K562 (cell line): ENCODE results near the gene IQCN. TPM values are rescaled to one million over a fixed set of nuclear protein-coding genes. Genes with fewer than 3 reads are reported as not detected.

Experiments
- ATAC-seq: fragments of 200-7000 bp; cut with Tn5 transposase; 3 replicates; pipeline ENCODE4 v1.9.1; 2020; ENCODE audit warnings: moderate library complexity
- BruUV-seq: library from RNA; stranded (reverse); fragments of 400-500 nt; replicated peaks from 2 replicates; lab custom pipeline; 2021; lab: Mats Ljungman, UMichigan
- CTCF ChIA-PET: fragments of 300-600 bp; formaldehyde crosslinking; extraction: SDS; loops from one replicate; lab custom pipeline; 2021; ENCODE audit warnings: low intra/inter-chr PET ratio; lab: Yijun Ruan, JAX
- POLR2A ChIA-PET: fragments of 300-600, 350-650 bp; sonication (Branson Sonifier 250); formaldehyde crosslinking; extraction: SDS; loops from one replicate; lab custom pipeline; 2021; ENCODE audit warnings: antibody characterized with exemption, inconsistent platforms; lab: Yijun Ruan, JAX
- DNase-seq, 4 experiments: peaks; one replicate each; pipeline versions ENCODE4 v3.0.0 to v3.0.0-alpha.2; 2011 to 2018; ENCODE audit warnings: low spot score in 3 of 4, mixed read lengths in 3 of 4; ENCODE audit errors: extremely low read depth in 1 of 4
- FAIRE-seq: peaks from 2 replicates; lab custom pipeline; 2011; peaks lifted over from hg19 to GRCh38; lab: Jason Lieb, UNC
- H2AFZ ChIP-seq: 2 replicates; pipeline ENCODE4 v1.6.0; 2011; ENCODE audit warnings: low read depth, low read length, control low read depth, inconsistent platforms
- H3K27ac ChIP-seq: fragments of 200-600 bp; 3 replicates; pipeline ENCODE4 v1.8.0; 2011; ENCODE audit warnings: low read depth, mild to moderate bottlenecking, control low read depth, inconsistent platforms, low read length, moderate library complexity, mixed read lengths; ENCODE audit errors: extremely low read depth
- H3K27me3 ChIP-seq, 2 experiments: fragments of 300-600 bp in 1 of 2; 2 replicates in 1 of 2; 3 replicates in 1 of 2; pipeline versions ENCODE4 v1.6.0 to v1.8.0; 2011; ENCODE audit warnings: inconsistent platforms in 2 of 2, low read length in 2 of 2, mild to moderate bottlenecking in 1 of 2, mixed read lengths in 1 of 2, moderate library complexity in 1 of 2; ENCODE audit not compliant: control insufficient read depth in 2 of 2, insufficient read depth in 2 of 2
- H3K36me3 ChIP-seq: fragments of 300-600 bp; 3 replicates; pipeline ENCODE4 v1.8.0; 2011; ENCODE audit warnings: mild to moderate bottlenecking, low read length, inconsistent platforms; ENCODE audit not compliant: control insufficient read depth, insufficient read depth
- H3K4me1 ChIP-seq, 2 experiments: fragments of 200-600 bp in 1 of 2; replicated peaks in 1 of 2; 2 replicates in 1 of 2; 3 replicates in 1 of 2; pipeline versions ENCODE4 v1.5.1 to v1.8.0; 2011; ENCODE audit warnings: inconsistent platforms in 2 of 2, low read length in 2 of 2, mild to moderate bottlenecking in 1 of 2, mixed read lengths in 1 of 2, moderate library complexity in 1 of 2; ENCODE audit not compliant: control insufficient read depth in 2 of 2, insufficient read depth in 2 of 2
- H3K4me2 ChIP-seq: 2 replicates; pipeline ENCODE4 v1.6.1; 2011; ENCODE audit warnings: low read length, control low read depth, inconsistent platforms, mixed read lengths; ENCODE audit not compliant: insufficient read depth
- H3K4me3 ChIP-seq: fragments of 200-600 bp; sonication (generic), shearing (Covaris generic); 2 replicates; pipeline ENCODE4 v1.5.1; 2016; ENCODE audit warnings: control low read depth, inconsistent platforms
- H3K79me2 ChIP-seq: fragments of 200-600 bp; 3 replicates; pipeline ENCODE4 v1.8.0; 2011; ENCODE audit warnings: low read length, inconsistent platforms; ENCODE audit not compliant: control insufficient read depth, insufficient read depth
- H3K9ac ChIP-seq, 2 experiments: 2 replicates each; pipeline versions ENCODE4 v1.6.0 to v1.6.1; 2011; ENCODE audit warnings: low read depth in 2 of 2, low read length in 2 of 2, control low read depth in 1 of 2, inconsistent platforms in 1 of 2, mild to moderate bottlenecking in 1 of 2, mixed read lengths in 1 of 2; ENCODE audit not compliant: insufficient read depth in 1 of 2
- H3K9me1 ChIP-seq: one replicate; pipeline ENCODE4 v1.6.0; 2011; ENCODE audit warnings: inconsistent platforms, mild to moderate bottlenecking, low read length, moderate library complexity; ENCODE audit not compliant: control insufficient read depth, insufficient read depth
- H3K9me3 ChIP-seq: replicated peaks from 2 replicates; pipeline ENCODE4 v1.5.1; 2011; ENCODE audit warnings: low read depth, low read length, inconsistent platforms; ENCODE audit not compliant: control insufficient read depth, insufficient read depth
- H4K20me1 ChIP-seq: replicated peaks from 2 replicates; pipeline ENCODE4 v1.6.1; 2011; ENCODE audit warnings: low read length, inconsistent platforms, mixed read lengths; ENCODE audit not compliant: control insufficient read depth, insufficient read depth
- EGR1 ChIP-seq: fragments of 450-650 bp; conservative IDR thresholded peaks from 2 replicates; pipeline ENCODE4 v1.6.1; 2017; ENCODE audit warnings: mild to moderate bottlenecking
- NFIC ChIP-seq: fragments of 450-650 bp; IDR thresholded peaks from 2 replicates; pipeline ENCODE4 v1.6.1; 2017; ENCODE audit warnings: mild to moderate bottlenecking, inconsistent platforms
- POLR2G ChIP-seq: fragments of 200-400 bp; formaldehyde crosslinking; IDR thresholded peaks from 2 replicates; pipeline ENCODE4 v1.6.1; 2017; ENCODE audit warnings: low read depth, mild to moderate bottlenecking, antibody characterized with exemption, low read length, moderate library complexity
- POLR3A ChIP-seq: IDR thresholded peaks from 2 replicates; pipeline ENCODE4 v1.6.1; 2011; ENCODE audit warnings: borderline replicate concordance, mild to moderate bottlenecking, moderate library complexity; ENCODE audit not compliant: insufficient read length, insufficient read depth; ENCODE audit errors: extremely low read depth
- SREBF1 ChIP-seq: fragments of 150-350 bp; IDR thresholded peaks from 2 replicates; pipeline ENCODE4 v1.6.1; 2014; ENCODE audit warnings: antibody characterized with exemption, low read depth, low read length, borderline replicate concordance
- ZNF175 ChIP-seq: fragments of 200-800 bp; sonication (Bioruptor generic); IDR thresholded peaks from 2 replicates; pipeline ENCODE4 v1.6.1; 2016; ENCODE audit warnings: low read depth, mild to moderate bottlenecking, missing genetic modification characterization, missing compliant biosample characterization
- WGBS: fragments of 100-300 bp; shearing (Covaris generic); methylation state at CpG from one replicate; pipeline ENCODE4 v1.1.6; 2016; ENCODE audit warnings: low coverage, mixed read lengths; ENCODE audit not compliant: insufficient coverage; ENCODE audit errors: missing lambda C conversion rate; 5-methylcytosine and 5-hydroxymethylcytosine counted together
- in situ Hi-C: fragments of 300-500 bp; cut with MboI; formaldehyde crosslinking; loops from 4 replicates; pipeline ENCODE4 v1.15.0; 2018; ENCODE audit warnings: inconsistent platforms, mixed read lengths
- intact Hi-C: fragments of 100-400 bp; cut with micrococcal nuclease; formaldehyde crosslinking; loops from 2 replicates; pipeline ENCODE4 v1.14.2; 2022
- polyA plus RNA-seq, 8 experiments: library from polyadenylated mRNA; depleted of rRNA in 4 of 8; stranded (reverse) in 5 of 8; unstranded in 3 of 8; fragments of >200 nt; fragmentation: Nextera tagmentation in 2 of 8; fragmentation: Illumina TruSeq in 1 of 8; extraction: Ambion mirVana in 2 of 8; extraction: Trizol in 1 of 8; gene quantifications; 2 replicates each; pipeline versions ENCODE4 v1.2.1 to v1.2.3, GENCODE V29; 2011 to 2014; ENCODE audit warnings: inconsistent platforms in 1 of 8, missing spikeins in 1 of 8
- total RNA-seq, 7 experiments: library from RNA; depleted of rRNA in 6 of 7; stranded (reverse); fragments of >200 nt in 6 of 7; fragmentation: Illumina TruSeq in 2 of 7; extraction: Trizol in 2 of 7; gene quantifications; 2 replicates each; pipeline versions ENCODE4 v1.2.1 to v1.2.3, GENCODE V29; 2011 to 2021; ENCODE audit warnings: low replicate concordance in 1 of 7
- TF ChIP-seq, protein P1 (sequence below): fragments of 450-650 bp; formaldehyde crosslinking; IDR thresholded peaks from 2 replicates; pipeline ENCODE4 v1.4.0; 2020; ENCODE audit warnings: mild to moderate bottlenecking

Gene IQCN
- total and polyA plus RNA-seq, 9 of the 15 experiments (the other 6 are each of a cell fraction or from before 2014, with no cell fraction given), result 0.01 to 0.07 (median 0.04) TPM; not detected in 3

DNA sequence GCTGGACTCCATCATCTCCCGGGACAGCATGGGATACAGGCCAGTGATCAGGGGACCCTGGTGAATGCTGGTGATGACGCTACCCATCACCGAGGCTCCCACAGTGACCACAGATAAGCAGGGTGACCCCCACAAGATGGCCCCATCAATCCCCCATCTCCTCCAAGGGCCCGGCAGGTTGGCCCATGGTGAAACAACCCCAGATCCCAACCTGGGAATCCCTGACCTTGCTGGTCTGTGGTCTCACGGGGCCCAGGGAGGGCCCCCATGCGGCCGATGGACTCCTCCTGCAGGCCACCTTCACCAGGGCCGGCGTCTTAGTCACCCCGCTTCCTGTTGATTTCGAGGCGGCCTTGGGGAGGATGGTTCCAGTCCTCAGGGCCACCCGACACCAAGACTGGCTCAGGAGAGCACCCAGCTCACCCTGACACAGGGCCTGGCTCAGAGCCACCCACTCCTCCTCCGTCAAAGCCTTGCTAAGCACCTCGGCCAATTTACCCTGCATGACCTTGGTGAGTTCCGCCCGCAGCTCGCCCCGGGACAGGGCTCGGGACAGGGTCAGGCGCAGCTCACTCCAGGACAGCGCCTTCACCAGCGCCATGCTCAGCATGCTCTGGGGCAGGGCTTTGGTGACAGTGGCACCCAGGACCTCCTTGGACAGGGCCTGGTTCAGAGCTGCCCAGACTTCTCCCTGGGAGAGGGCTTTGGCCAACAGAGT lies 10.0 kb downstream of the IQCN start:
- H3K27me3 ChIP-seq, result no peaks in the 10 kb centered on the region
- no peaks in the 10 kb centered on the region for H3K9me3 ChIP-seq
- FAIRE-seq (no peak), ATAC-seq (no peak), DNase-seq (no peak)
- H3K9me1 ChIP-seq, result no peaks in the 10 kb centered on the region
- peaks cover 14 to 37% of the 10 kb centered on the region in 2 experiments for H3K4me1 ChIP-seq
- H3K27ac ChIP-seq, result no peak overlapping the region
- peak overlapping the region in 1 of 2 experiments; percentile 83; a peak in 2 of 4 replicates for H3K9ac ChIP-seq
- no TSS peak for BruUV-seq
- intact Hi-C loops, result no loop called here
- no peaks in the 10 kb centered on the region for H3K79me2 ChIP-seq
- ChIA-PET CTCF (no interaction called here), POLR2A (interaction anchor here (1.0 to 3.3 kb wide), 3 partner anchors 11 to 123 kb away, joined by 5 to 44 read pairs (median 6); partner anchors contain the start of gene JUND)
- TF ChIP-seq NFIC, result 0 out of 2 replicates have a peak, but pooled peaks have one; percentile 6
- 0 out of 2 replicates have a peak, but pooled peaks have one; percentile 25 for TF ChIP-seq ZNF175 (CRISPR knock-in tag)
- TF ChIP-seq, protein P1, sequence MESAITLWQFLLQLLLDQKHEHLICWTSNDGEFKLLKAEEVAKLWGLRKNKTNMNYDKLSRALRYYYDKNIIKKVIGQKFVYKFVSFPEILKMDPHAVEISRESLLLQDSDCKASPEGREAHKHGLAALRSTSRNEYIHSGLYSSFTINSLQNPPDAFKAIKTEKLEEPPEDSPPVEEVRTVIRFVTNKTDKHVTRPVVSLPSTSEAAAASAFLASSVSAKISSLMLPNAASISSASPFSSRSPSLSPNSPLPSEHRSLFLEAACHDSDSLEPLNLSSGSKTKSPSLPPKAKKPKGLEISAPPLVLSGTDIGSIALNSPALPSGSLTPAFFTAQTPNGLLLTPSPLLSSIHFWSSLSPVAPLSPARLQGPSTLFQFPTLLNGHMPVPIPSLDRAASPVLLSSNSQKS (CRISPR knock-in tag), result no peak
- peak; percentile 14; the same call in 1 of the 2 replicates for TF ChIP-seq POLR2G
- TF ChIP-seq EGR1, result peak; percentile 28; the same call in 1 of the 2 replicates
- no peak for TF ChIP-seq SREBF1
- no peak for TF ChIP-seq POLR3A
- TF ChIP-seq, all 486 proteins: peak for 4
- Histone ChIP-seq H3K36me3 (no peaks in the 10 kb centered on the region), H4K20me1 (no peaks in the 10 kb centered on the region), H2AFZ (no peak overlapping the region), H3K4me3 (no peak overlapping the region), H3K4me2 (no peak overlapping the region)
- WGBS, result 56% methylated on average over 23 of the region's 23 CpGs
- in situ Hi-C loops, result no loop called here
